GM18867 (cell line): Measurements from ENCODE around the gene TBCD.

Experiments used
- ATAC-seq: cut with Tn5 transposase; IDR thresholded peaks from one replicate; pipeline ENCODE4 v1.9.1; 2021; ENCODE audit warnings: mild to moderate bottlenecking, moderate library complexity; ENCODE audit not compliant: unreplicated experiment

The TBCD gene

DNA sequence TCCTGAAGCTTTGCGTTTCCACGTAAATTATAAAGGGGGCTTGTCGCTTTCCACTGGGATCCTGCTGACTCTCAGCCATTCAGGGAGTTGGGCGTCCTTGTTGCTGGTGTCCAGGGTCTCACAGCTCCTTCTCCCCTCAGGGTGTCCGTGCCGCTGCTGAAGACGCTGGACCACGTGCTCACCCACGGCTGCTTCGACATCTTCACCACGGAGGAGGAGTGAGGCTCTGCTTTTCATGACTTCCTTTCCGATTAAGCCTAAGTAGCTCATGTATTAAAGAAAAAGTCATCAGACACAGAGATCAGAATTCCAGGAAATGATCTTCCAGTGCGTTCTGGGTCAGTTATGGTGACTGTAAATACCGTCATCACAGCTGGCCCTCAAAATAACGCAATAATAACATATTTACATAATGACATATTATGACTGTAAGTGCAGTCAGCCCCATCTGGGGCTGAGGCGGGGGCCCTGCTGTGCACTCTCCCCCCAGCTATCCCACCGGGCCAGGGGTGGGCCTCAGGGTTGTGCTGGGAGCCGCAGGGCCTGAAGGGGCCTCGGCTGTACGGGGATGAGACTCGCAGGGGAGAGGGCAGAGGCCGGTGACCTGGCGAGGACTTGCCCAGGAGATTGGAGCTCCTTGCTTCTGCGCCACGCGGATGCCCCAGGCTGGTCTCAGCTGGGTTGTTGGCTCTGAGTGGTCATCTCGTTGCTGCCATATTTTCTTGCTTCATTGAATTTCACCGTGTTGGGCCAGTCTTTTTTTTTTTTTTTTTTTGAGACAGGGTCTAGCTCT, 180.8 kb downstream of the TBCD start:
- ATAC-seq: no peak

DNA sequence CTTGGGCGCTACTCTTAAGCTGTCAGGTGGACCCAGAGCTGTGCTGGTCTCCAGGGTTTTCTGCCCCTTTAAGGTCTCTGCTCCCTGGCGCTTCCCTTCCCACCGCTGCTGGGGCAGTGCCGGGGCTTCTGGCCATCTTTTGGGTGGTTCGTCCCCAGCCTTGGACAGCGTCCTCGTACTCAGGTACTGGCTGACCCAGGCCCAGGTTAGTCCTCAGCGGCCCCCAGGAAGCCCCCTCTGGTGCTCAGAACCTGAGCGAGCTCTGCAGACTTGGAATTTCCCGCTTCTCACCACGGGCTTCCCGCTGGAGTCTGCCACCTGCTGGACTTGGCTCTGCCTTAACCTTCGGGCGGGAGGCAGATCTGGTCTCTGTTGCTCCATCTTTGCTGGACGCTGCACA, 182.0 kb downstream of the TBCD start:
- ATAC-seq: no peak

DNA sequence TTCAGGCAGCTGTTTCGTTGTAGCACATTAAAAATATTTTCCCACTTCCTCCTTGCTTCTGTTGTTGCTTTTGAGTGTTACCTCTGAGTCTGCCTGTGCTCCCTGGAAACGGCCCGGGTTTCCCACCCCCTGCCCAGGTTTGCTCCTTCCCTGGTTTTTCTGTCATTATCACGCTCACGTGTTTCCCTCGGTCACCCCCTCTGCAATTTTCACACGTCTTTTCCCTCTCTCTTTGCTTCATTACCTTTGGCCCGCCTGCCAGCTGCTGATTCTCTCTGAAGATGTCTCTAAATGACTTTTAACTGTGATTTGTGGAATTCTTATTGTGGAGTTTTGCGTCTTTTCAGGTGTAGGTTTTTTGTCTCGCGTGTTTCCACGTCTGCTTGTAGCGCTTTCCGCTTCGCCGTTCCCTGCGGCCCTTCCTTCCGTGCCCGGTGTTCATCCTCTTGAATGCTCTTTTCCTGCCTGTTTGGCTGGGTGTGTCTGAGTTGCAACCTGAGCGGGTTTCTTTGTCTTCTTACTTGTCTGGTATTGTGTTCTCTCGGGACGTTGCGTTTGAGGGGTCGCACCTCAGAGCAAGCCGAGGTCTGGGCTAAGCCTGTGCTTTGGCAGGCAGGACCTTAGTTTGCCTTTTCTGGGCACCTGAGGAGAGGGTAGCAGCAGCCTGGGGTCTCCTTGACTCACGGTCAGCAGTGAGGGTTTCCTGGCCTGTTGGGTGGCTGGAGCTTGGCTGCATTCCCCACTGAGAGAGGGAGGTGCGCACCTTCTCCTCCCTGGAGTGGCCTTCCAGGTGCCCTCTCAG, 184.3 kb downstream of the TBCD start:
- no peak for ATAC-seq

DNA sequence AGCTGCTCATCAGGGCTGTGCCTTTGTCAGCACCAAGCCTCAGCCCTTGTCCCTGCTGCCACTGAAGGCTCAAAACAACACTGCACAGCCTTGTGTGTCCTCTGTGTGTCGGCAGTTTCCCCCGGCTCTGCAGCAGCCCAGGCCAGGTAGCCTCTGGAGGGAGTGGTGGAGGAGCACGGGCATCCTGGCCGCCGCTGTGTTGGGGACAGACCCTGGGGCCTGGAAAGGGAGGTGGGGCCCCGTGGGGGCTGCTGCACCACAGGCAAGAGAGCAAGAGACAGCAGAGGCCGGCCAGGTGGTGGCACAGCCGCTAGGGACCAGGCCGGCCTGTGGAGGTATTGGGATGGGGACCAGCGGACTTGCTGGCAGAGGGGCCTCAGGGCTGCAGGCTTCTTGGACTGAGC, 184.9 kb downstream of the TBCD start:
- ATAC-seq: no peak

DNA sequence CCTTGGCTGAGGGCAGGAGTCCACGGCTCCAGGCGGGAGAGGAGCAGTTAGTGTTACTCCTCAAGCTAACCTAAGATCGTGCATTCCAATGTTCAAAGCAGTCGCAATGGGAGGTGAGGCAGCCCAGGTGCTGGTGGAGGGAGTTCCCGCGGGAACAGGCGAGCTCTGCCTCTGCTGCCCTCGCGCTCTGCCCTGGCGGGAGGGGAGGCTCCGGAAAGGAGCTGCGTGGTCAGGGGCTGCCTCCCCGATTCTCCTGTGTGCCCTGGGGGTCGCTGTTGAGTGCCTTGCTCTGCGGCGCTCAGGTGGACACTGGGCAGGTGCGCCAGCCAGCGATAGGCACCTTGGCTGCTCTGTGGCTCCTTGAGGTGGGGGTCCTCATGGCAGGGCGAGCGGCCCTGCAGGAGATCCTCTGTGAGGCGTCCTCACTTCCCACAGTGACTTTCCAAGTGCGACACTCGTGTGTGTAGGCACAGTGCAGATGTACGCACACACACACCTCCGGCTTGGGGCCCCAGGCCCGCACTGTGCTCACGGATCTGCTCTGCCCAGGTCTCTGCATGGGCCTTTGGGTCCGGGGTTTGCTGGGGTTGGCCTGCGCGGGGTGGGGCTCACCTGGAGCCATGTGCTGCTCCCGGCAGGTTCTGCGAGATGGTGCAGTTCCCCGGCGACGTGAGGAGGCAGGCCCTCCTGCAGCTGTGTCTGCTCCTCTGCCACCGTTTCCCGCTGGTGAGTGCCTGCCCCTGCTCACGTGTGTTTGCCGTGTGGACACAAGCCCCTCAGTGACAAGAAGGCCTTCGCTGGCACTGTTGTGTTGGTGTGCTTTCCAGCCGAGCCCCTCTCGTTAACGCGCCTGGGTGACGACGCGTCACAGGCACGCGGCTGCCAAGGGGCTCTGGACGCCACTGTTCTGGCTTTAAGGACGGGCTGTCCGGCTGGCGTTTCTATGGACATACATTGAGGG, 185.8 kb downstream of the TBCD start:
- ATAC-seq: no peak

DNA sequence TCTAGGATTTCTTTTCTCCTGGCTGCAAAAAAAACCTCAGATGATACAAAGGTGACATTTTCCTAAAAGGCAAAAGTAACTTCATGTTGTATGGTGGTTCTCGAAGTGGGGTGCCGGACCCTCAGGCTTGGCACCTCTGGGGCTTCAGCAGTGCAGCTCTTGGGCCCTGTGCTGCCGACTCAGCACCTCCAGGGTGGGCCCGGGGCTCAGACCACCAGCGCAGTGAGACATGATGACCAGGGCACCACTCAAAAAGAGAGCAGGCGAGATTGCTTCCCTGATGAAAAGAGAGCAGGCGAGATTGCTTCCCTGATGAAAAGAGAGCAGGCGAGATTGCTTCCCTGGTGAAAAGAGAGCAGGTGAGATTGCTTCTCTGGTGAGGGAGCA, 186.6 kb downstream of the TBCD start:
- no peak for ATAC-seq

DNA sequence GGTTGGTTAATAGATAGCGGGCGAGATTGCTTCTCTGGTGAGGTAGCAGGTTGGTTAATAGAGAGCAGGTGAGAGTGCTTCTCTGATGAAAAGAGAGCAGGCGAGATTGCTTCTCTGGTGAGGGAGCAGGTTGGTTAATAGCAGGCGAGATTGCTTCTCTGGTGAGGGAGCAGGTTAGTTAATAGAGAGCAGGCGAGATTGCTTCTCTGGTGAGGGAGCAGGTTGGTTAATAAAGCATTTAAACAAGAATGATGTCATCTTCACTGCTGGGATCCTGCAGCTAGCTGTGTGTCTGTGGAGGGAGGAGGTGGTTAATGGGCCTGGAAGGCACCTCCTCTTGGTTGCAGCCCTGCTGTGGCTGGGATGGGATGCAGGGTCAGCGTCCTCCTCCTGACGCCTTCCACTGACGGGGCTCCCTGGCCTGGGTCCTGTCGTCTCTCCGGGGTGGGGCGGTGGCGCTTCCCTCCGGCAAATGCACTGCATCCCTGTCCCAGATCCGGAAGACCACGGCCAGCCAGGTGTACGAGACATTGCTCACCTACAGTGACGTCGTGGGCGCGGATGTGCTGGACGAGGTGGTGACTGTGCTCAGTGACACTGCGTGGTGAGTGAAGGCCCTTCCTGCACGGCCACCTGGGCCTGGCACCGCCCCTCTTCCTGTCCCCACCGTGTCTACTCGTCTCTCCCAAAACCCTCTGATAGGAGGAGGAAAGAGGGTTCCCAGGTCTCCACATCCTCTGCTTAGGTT, 187.2 kb downstream of the TBCD start:
- ATAC-seq: no peak

DNA sequence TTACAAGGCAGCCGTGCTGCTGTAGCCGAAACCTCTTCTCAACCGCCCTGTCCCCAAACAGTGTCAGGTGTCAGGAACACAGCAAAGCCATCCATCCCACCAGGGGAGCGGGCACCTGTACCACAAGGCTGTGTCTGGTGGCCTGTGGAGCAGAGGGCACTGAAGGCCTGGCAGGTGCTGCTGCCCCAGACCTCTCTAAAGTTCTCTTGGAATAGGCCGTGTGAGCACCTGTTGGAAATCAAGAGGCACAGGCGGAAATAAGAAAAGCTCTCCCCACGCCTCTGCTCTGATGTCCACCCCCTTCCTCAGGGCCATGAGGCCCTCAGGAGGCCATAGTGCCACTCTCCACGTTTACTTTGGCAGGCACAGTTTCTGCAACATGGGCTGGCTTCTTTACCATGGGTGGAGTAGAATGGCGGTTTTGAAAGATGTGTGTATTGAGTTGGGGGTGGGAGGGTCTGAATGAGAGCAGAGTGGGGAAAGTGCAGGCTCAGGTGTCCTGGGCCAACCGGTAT, 187.8 kb downstream of the TBCD start:
- ATAC-seq: no peak

DNA sequence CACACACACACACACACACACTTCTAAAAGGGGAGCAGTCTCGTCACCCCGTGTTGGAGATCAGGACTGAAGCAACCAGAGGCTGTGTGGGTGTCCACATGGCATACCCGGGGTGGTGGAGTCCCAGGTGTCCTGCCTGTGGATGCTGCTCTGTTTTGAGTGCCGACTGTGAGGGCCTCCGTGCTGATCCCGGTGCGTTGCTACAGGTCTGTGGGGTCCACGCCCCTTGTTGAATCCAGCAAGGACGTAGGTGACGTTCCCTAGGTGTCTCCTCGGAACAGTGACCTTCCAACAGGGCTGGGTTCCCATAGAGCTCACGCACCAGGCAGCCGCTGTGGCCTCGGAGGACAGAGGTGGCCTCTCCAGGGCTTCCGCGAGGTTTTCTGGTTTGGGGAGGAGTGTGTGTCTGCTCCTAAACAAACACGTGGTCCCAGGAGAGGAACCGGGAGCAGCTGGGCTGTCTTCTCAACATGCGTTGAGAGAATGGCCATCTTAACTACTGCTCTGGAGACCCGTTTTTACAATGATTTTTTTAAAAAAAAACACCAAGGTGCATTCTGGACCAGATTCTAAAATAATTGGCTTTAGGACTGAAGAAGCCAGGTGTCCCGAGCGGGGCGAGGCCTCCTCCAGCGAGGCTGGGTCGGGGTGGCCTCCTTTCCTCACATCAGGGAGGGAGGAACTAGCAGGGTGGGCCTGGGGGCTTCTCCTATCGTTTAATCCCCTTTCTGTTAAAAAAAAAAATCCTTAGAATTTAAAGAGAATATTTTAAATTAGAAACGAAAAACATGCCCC, 188.6 kb downstream of the TBCD start:
- no peak for ATAC-seq

DNA sequence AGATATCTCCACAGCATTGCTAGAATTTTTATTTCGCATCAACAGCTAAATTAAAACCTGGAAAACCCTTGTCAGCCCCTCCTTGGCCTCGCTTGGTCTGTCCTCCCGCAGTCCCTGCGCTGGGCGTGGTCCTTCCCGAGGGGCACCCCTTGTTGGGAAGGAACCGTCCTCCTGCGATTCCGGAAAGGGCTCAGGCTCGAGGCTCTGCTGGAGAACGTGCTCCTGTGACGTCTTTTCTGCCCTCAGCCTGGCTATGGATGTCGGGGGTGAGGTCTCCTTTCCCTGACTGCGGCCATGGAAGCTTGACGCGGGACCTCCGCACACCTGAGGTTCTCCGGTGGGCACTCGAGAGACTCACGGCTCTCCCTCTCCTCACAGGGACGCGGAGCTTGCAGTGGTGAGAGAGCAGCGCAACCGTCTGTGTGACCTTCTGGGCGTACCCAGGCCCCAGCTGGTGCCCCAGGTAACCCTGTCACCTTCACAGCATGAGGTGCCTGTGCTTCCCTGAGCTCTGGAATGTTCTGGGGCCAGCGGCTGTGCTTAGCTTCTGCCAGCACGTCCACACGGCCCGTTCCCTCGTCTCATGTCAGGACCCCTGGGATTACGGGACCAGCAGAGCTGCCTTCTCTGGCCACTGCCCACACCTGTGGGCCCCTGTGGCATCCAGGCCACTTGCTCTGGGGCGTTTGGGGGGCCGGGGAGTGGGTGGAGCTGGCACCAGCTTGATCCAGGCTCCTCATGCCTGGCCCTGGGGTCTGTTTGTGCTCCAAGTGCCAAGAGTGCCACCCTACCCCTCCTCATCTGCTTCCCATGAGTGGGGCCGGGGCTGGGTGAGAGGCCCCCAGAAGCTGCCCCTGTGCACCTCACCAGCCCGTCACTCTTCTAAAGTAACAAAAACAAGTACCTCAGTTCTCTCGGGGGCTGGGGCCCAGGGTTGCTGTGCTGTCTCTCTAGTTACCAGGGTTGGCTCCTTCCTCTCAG, 189.4 kb downstream of the TBCD start:
- ATAC-seq: no peak

DNA sequence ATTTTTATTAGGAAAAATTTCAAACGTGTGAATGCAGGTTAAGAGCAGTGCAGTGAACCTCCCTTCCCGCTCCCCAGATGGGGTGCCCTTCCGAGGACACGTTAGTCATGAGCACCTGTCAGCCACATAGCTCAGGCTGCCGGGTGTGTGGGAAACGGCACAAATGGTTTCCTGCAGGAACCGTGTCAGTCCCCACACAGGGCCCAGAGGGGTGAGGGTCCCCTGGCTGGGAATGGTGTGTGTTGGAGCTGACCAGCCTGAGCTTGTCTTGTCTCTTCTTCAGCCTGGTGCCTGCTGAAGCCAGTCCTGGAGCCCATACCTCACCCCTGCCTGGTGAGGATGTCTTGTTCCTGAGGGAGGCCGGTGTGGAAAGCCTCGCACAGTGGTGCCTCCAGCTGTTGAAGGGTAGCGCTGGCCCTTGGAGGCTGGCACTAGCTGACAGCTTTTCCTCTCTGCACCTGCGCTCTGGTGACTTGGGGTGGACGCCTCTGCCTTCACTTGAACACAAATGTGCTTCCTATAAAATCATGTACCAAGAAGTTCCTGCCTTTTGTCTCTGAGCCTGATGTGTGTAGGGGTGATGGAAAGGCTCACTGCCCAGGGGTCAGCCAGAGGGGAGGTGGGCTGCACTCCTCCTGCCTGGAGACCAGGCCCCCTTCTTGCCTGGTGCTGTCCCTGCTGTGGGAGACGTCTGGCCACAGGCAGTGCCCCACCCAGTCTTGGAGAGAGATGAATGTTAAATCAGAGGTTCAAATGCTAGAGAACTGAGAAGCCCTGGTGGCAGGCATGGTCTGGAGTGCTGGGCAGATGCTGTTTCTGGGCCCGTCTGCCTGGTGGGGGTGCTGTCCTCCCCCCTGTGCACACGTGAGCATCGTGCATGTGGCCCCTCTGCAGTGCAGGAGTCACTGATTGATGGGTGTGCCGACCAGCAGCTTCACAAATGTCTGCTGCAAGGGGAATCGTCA, 190.6 kb downstream of the TBCD start:
- ATAC-seq: no peak

DNA sequence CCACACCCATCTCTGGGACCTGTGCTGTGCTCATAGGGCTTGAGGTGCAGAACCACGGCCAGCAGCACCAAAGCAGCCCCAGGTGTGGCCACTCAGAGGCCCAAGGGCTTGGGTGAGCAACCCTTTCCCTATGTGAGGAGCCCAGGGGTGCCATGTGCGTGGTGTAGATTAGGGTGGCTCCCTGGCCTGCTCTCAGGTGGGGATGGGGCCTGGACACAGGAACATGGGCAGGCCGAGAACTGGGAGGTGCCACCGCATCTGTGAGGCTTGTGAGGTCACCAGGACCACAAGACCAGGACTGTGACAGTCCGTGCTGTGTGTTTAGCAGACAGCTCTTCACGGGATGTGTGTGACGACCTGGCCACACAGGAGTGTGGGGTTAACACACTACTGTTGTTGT, 191.5 kb downstream of the TBCD start:
- no peak for ATAC-seq

DNA sequence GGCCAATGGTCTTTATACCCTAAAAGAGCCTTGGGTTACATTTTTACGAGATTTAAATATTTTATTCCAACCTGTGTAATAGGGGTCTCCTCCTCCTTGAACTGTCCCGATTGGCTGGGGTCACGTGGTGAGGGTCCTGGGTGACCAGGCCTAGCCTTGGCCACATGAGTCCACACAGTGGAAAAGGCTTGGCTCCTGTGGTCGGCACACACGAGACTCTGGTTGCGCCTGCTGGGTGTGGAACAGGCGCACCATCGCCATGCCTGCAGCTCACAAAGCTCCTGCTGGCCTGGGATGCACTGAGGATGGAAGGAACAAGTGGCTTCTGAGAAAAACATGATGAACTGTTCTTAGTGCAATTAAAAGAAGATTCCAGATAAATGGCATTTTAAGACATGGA, 191.9 kb downstream of the TBCD start:
- ATAC-seq: no peak

DNA sequence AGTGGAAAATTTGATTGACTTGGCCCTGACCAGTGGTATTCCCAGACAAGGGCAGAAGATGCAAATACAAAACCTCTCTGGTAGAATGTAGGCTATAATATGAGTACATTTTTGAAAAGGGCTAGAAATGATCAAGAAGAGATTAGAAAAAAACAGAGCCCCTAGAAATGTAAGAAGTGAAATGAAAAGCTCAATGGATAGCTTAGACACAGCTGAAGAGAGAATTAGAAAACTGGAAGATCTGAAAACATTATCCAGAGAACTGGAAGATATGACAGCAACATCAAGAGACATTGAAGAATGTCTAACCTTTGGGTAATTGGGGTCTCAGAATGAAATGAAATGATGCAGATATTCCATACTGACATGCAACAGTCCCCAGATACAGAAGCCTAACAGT, 193.1 kb downstream of the TBCD start:
- ATAC-seq: no peak

DNA sequence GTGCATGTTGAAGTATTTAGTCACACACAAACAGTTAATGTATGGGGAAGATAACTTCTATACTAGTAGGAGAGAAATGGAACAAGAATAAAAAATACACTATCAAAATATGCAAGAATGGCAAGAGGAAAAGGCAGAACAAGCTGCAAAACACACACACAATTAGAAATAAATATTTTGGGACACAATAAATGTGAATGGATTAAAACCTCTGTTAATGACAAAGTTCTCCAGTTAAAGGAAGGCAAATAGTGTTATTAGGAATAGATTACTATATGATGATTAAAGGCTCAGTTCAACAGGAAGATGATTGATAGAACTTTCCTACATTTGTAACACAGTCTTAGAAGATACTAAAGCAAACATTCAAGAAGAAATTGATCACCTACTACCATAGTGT, 194.2 kb downstream of the TBCD start:
- ATAC-seq: no peak

DNA sequence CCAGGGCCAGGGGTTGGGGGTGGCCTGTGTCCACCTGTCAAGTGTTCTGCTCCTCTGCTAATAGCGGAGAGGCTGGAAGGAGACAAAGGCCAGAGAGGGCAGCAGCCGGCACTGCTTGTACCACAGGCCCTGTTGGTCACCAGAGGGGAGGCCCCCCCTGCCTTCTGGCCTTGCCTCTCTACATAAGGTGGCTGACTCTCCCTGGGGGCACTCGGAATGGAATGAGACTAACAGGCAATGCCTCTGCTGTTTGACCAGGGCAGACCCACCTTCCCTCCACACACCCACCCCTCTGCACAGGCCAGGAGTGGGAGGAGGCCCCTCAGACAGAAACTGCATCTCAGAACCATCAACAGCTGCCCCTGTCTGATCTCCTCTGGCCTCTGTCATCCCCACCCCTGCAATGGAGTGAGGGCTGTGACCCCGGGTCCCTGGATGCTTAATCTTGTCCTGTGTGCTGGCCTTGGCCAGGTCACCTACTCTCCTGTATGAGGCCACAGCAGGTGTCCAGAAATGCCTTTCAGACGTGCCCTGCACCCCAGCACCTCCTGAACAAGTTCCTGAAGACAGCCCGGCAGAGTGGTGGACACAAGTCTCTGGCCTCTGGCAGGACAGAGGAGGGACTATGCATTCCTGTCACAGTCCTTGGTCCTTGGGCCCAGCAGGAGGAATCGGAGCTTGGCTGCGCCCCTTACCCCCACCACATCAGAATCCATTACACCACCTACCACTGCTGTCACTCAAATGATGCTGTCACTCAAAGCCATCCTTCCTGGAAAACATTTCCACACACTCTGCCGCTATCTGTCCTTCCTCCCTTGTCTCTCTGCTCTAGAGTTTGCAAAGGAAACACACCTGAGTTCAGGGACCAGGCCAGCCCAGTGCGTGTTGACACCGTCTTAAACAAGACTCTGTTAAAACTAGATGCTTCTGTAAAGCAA, 195.5 kb downstream of the TBCD start:
- ATAC-seq: no peak
